ENCODE measurements around the gene CHID1. TPM values are rescaled to one million over a fixed set of nuclear protein-coding genes. Genes with fewer than 3 reads are reported as not detected.
A peak's percentile ranks its signal among the peaks of the same experiment; 100 is the strongest.

CHID1 gene
- total and polyA plus RNA-seq, 9 of the 15 experiments (the other 6 are each of a cell fraction or from before 2014, with no cell fraction given) = 15.1 to 108 (median 39.8) TPM

DNA sequence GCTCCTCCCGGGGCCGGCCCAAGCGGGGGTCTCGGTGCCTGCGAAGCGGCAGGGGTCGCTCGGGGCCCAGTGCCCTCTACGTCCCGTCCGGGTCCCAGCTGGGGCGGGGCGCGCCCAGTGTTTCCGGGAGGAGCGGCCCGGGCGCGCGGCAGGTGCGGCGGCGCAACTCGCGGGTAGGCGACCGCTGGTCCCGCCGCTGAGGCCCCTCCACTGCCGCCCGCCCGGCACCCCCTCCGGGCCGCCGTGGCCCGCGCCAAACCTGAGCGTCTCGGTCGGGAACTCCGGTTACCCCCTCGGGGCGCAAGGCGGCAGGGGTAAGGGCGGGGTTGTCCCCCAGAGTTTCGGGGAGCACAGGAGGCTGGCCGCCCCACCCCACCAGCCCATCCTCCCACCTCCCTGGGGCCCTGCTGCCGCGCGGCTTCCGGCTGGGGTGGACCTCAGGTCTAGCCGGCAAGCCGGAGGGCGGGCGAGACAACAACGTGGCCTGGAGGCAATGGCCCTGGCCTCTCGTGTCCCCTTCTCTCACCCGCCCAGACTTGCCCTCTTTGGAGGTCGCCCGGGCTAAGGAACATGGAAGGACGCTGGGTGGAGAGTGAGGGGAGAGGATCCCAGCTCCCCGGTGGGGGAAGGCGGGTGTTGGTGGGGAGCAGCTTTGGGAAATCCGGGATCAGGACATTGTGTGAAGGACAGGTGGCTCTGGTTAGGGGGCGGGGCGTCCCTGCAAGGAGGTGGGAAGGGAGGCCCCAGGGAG, 83.3 kb downstream of the CHID1 start (continued):
- TF ChIP-seq E2F6 (IDR thresholded peaks at IDR 0.05; ENCODE audit: borderline replicate concordance in 1 of 2, extremely low read depth in 1 of 2, insufficient read depth in 1 of 2, insufficient read length in 1 of 2, low read depth in 1 of 2, low read length in 1 of 2, poor library complexity in 1 of 2, severe bottlenecking in 1 of 2) (peak in 1 of 2 experiments; percentile 50), NFYB (IDR thresholded peaks at IDR 0.05; ENCODE audit: extremely low read depth, insufficient read length) (no peak), HDAC8 (tag; IDR thresholded peaks at IDR 0.05) (no peak), POU5F1 (IDR thresholded peaks at IDR 0.05; ENCODE audit: borderline replicate concordance, low read depth, low read length, partially characterized antibody) (no peak), SMAD4 (CRISPR knock-in tag; conservative IDR thresholded peaks at IDR 0.05) (peak; percentile 77), C11orf30 (IDR thresholded peaks at IDR 0.05; ENCODE audit: low read depth) (no peak), SAFB (IDR thresholded peaks at IDR 0.05; ENCODE audit: borderline replicate concordance, low read depth, low read length) (no peak), BCOR (IDR thresholded peaks at IDR 0.05) (peak; percentile 39; the same call in 1 of the 2 replicates), ZNF695 (CRISPR knock-in tag; IDR thresholded peaks at IDR 0.05) (no peak), ZNF639 (CRISPR knock-in tag; conservative IDR thresholded peaks at IDR 0.05 in 1 of 2, IDR thresholded peaks at IDR 0.05 in 1 of 2) (no peak), ZFP30 (CRISPR knock-in tag; IDR thresholded peaks at IDR 0.05; ENCODE audit: borderline replicate concordance) (no peak), POLR2A (conservative IDR thresholded peaks at IDR 0.05) (peak; percentile 65)
- TF ChIP-seq, protein P1, sequence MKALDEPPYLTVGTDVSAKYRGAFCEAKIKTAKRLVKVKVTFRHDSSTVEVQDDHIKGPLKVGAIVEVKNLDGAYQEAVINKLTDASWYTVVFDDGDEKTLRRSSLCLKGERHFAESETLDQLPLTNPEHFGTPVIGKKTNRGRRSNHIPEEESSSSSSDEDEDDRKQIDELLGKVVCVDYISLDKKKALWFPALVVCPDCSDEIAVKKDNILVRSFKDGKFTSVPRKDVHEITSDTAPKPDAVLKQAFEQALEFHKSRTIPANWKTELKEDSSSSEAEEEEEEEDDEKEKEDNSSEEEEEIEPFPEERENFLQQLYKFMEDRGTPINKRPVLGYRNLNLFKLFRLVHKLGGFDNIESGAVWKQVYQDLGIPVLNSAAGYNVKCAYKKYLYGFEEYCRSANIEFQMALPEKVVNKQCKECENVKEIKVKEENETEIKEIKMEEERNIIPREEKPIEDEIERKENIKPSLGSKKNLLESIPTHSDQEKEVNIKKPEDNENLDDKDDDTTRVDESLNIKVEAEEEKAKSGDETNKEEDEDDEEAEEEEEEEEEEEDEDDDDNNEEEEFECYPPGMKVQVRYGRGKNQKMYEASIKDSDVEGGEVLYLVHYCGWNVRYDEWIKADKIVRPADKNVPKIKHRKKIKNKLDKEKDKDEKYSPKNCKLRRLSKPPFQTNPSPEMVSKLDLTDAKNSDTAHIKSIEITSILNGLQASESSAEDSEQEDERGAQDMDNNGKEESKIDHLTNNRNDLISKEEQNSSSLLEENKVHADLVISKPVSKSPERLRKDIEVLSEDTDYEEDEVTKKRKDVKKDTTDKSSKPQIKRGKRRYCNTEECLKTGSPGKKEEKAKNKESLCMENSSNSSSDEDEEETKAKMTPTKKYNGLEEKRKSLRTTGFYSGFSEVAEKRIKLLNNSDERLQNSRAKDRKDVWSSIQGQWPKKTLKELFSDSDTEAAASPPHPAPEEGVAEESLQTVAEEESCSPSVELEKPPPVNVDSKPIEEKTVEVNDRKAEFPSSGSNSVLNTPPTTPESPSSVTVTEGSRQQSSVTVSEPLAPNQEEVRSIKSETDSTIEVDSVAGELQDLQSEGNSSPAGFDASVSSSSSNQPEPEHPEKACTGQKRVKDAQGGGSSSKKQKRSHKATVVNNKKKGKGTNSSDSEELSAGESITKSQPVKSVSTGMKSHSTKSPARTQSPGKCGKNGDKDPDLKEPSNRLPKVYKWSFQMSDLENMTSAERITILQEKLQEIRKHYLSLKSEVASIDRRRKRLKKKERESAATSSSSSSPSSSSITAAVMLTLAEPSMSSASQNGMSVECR (CRISPR knock-in tag; IDR thresholded peaks at IDR 0.05) = peak; percentile 75
- TF ChIP-seq, protein P2, sequence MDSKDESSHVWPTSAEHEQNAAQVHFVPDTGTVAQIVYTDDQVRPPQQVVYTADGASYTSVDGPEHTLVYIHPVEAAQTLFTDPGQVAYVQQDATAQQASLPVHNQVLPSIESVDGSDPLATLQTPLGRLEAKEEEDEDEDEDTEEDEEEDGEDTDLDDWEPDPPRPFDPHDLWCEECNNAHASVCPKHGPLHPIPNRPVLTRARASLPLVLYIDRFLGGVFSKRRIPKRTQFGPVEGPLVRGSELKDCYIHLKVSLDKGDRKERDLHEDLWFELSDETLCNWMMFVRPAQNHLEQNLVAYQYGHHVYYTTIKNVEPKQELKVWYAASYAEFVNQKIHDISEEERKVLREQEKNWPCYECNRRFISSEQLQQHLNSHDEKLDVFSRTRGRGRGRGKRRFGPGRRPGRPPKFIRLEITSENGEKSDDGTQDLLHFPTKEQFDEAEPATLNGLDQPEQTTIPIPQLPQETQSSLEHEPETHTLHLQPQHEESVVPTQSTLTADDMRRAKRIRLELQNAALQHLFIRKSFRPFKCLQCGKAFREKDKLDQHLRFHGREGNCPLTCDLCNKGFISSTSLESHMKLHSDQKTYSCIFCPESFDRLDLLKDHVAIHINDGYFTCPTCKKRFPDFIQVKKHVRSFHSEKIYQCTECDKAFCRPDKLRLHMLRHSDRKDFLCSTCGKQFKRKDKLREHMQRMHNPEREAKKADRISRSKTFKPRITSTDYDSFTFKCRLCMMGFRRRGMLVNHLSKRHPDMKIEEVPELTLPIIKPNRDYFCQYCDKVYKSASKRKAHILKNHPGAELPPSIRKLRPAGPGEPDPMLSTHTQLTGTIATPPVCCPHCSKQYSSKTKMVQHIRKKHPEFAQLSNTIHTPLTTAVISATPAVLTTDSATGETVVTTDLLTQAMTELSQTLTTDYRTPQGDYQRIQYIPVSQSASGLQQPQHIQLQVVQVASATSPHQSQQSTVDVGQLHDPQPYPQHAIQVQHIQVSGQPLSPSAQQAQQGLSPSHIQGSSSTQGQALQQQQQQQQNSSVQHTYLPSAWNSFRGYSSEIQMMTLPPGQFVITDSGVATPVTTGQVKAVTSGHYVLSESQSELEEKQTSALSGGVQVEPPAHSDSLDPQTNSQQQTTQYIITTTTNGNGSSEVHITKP (IDR thresholded peaks at IDR 0.05; ENCODE audit: partially characterized antibody) = no peak
